GM12801 (cell line): ENCODE data around the gene FGD1.

Experiments
- TF ChIP-seq, protein P1 (sequence below): IDR thresholded peaks from one replicate; pipeline ENCODE4 v1.5.1; 2011; ENCODE audit warnings: control low read depth; ENCODE audit not compliant: insufficient read length; ENCODE audit errors: extremely low read depth

Gene FGD1

DNA sequence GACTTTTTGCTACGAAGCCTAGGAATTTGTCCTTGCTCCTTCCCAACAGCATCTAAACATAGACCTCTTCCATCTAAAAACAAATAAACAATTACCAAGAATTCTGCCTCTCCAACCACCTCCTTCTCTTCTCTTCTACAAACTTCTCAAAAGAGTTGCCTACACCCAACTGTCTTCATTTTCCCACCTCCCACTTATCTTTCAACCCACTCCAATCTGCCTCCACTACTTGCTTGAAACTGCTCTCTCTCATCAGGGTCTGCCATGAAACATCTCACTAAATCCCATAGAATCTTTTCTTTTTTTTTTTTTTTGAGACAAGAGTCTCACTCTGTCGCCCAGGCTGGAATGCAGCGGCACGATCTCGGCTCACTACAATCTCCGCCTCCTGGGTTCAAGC lies 902 bp upstream of the FGD1 start:
- TF ChIP-seq, protein P1, sequence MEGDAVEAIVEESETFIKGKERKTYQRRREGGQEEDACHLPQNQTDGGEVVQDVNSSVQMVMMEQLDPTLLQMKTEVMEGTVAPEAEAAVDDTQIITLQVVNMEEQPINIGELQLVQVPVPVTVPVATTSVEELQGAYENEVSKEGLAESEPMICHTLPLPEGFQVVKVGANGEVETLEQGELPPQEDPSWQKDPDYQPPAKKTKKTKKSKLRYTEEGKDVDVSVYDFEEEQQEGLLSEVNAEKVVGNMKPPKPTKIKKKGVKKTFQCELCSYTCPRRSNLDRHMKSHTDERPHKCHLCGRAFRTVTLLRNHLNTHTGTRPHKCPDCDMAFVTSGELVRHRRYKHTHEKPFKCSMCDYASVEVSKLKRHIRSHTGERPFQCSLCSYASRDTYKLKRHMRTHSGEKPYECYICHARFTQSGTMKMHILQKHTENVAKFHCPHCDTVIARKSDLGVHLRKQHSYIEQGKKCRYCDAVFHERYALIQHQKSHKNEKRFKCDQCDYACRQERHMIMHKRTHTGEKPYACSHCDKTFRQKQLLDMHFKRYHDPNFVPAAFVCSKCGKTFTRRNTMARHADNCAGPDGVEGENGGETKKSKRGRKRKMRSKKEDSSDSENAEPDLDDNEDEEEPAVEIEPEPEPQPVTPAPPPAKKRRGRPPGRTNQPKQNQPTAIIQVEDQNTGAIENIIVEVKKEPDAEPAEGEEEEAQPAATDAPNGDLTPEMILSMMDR, result no peak

- TF ChIP-seq, protein P1, result no peak
Observed at GRCh38 chrX:54496517-54496852, 451 bp upstream of the FGD1 start.

GRCh38 chrX:54494989-54495813 lies 833 bp downstream of the FGD1 start:
- TF ChIP-seq, protein P1, result no peak

- TF ChIP-seq, protein P1, result no peak
Observed at GRCh38 chrX:54494166-54494988, 1.7 kb downstream of the FGD1 start.

DNA sequence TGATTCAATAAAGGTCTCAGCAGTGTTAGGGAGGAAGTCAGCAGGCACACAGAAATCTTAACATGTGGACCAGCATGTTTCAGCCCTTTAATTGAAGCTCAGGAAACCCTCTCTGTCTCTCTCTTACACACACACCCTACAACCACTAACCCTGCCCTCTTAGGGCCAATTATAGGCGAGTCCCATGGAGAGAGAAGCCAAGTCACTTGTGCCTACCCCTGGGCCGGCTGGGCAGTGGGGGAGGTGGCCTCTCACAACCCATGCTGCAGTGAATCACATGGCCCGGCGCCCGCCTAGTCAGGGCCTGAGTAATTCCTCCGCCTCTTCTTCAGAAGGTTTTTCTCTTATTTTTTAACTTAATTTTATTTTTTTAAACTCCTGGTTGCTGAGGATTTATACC lies 3.7 kb downstream of the FGD1 start:
- TF ChIP-seq, protein P1, result no peak

GRCh38 chrX:54484666-54485065 lies 11.4 kb downstream of the FGD1 start:
- TF ChIP-seq, protein P1, result no peak

DNA sequence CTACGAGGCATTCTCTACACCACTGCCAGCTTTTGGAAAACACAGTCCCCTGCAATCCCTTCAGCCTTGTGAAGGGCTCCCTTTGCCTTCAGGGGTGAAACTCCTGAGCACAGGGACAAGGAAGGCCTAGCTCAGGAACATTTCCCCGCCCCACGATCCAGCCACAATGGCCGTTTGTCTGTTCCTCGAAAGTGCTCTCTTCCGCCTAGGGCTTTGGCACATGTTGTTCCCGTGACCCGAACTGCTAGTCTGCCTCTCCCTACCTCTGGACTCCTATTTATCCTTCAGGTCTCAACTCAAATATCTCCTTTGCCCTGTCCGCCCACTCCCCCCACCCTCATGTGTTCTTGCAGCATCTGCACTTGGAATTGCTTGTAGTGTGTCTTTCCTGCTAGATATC lies 12.1 kb downstream of the FGD1 start:
- TF ChIP-seq, protein P1, result no peak
